ENCODE results near the gene DCAF10.
A peak's percentile ranks its signal among the peaks of the same experiment; 100 is the strongest.
"Not testable (repeated sequence)": the region's sequence is repeated elsewhere in the genome, so short reads cannot be mapped to it uniquely, and the experiment has no call there.

The DCAF10 gene

DNA sequence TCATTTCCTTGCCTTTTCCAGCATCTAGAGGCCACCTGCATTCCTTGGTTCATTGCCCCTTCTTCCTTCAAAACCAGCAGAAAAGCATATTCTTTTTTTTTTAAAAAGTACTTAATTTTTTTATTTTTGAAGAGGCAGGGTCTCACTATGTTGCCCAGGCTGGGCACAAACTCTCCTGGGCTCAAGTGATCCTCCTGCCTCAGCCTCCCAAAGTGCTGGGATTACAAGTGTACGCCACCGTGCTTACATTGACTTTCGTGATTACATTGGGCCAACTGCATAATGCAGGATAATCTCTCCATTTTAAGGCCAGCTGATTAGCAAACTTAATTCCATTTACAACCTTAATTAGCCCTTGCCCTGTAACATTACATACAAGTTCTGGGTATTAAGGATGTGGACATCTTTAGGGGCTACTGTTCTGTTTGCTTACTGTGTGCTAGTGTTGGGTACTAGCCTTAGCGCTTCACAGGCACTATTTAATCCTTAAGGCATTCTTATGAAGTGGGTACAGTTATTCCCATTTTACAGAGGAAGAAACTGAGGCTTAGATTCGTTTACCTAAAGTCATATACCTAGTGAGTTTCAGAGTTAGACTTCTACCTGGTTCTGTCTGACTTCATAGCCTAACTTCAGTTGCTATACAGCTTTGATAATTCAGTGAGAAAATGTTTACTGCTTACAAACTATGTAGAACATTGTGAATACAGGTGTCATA lies 69.6 kb downstream of the DCAF10 start:
- DNase-seq (ENCODE audit: low read depth) = no peak
- TF ChIP-seq, protein P1, sequence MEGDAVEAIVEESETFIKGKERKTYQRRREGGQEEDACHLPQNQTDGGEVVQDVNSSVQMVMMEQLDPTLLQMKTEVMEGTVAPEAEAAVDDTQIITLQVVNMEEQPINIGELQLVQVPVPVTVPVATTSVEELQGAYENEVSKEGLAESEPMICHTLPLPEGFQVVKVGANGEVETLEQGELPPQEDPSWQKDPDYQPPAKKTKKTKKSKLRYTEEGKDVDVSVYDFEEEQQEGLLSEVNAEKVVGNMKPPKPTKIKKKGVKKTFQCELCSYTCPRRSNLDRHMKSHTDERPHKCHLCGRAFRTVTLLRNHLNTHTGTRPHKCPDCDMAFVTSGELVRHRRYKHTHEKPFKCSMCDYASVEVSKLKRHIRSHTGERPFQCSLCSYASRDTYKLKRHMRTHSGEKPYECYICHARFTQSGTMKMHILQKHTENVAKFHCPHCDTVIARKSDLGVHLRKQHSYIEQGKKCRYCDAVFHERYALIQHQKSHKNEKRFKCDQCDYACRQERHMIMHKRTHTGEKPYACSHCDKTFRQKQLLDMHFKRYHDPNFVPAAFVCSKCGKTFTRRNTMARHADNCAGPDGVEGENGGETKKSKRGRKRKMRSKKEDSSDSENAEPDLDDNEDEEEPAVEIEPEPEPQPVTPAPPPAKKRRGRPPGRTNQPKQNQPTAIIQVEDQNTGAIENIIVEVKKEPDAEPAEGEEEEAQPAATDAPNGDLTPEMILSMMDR (conservative IDR thresholded peaks at IDR 0.05; ENCODE audit: low read length) = no peak
- no peak overlapping the region for H3K4me3 ChIP-seq (ENCODE audit: low read length)

DNA sequence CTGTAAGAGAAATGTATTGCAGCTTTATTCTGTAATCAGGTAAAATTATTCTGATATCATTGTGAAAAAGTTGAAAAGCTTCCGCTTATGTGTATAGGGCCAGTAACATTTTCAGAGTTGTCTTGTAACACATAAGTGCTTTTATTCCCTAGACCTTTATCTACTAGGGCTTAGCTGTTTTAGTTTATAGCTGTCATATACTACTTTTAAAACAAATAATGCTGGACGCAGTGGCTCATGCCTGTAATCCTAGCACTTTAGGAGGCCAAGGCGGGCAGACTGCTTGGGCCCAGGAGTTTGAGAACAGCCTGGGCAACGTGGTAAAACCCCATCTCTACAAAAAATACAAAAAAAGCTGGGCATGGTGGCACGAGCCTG lies 70.2 kb downstream of the DCAF10 start:
- H3K4me3 ChIP-seq (ENCODE audit: low read length) = no peak overlapping the region
- DNase-seq (ENCODE audit: low read depth) = no peak
- TF ChIP-seq, protein P1 (conservative IDR thresholded peaks at IDR 0.05; ENCODE audit: low read length) = no peak

DNA sequence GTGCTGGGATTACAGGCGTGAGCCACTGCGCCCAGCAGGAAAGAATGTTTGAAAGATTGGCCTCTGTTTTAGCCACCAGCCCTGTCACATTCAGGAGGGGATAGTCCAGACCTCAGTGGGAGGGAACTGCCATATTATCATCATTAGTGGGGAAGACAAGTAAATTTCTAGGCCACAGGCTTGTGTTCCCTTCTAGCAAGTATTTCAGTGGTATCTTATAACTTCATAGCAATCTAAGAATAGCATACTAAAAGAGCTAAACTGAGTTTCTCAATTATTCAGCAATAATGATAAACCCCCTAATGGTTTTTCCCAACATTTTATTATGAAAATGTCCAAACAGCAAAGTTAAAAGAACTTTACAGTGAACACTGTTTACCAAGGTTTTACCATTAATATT lies 73.4 kb downstream of the DCAF10 start:
- no peak overlapping the region for H3K4me3 ChIP-seq (ENCODE audit: low read length)
- TF ChIP-seq, protein P1 (conservative IDR thresholded peaks at IDR 0.05; ENCODE audit: low read length) = no peak
- no peak for DNase-seq (ENCODE audit: low read depth)

DNA sequence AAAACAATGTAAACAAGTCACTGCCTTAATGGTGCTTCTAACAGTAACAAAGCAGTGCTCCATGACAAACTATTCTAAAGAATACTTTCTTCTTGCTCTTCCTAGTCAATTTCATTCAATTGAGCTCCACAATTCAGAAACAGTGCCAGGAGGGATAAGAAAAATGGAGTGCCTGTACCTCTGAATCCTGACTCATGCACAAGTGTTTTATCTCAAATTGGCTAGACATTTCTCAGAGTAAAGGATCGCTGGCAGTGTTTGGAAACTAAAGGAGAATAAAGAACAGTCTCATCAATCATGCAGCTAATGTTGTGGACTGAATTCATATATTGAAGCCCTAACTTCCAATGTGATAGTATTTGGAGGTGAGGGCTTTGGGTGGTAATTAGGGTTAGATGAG lies 75.8 kb downstream of the DCAF10 start:
- no peak for DNase-seq (ENCODE audit: low read depth)
- no peak overlapping the region for H3K4me3 ChIP-seq (ENCODE audit: low read length)
- TF ChIP-seq, protein P1 (conservative IDR thresholded peaks at IDR 0.05; ENCODE audit: low read length) = no peak

DNA sequence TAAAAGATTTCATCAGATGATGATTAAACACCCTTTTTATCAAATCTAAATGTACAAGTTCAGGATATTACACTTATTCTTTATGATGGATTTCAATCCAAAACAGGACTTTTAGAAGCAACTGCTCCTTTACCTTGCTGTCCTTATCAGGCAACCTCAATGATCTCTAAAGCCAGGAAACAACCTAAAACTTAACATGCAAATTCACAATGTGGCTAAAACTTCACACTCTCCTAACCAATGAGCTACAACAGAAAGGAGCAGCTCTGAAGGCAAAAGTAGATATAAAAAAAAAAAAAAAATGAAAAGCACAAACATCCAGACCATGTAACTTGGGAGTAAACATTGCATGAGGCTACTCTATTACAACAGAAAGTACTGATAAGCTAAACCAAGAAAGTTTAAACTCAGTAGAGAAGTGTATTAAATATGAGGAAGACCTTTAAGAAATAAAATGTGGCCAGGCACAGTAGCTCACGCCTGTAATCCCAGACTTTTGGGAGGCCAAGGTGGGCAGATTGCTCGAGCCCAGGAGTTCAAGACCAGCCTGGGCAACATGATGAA lies 80.4 kb downstream of the DCAF10 start:
- TF ChIP-seq, protein P1 (conservative IDR thresholded peaks at IDR 0.05; ENCODE audit: low read length) = no peak
- H3K4me3 ChIP-seq (ENCODE audit: low read length) = no peak overlapping the region
- no peak for DNase-seq (ENCODE audit: low read depth)

GRCh38 chr9:37887977-37888583 lies 87.5 kb downstream of the DCAF10 start:
- not testable (repeated sequence) for H3K4me3 ChIP-seq (ENCODE audit: low read length)
- peak; percentile 56 for DNase-seq (ENCODE audit: low read depth)

DNA sequence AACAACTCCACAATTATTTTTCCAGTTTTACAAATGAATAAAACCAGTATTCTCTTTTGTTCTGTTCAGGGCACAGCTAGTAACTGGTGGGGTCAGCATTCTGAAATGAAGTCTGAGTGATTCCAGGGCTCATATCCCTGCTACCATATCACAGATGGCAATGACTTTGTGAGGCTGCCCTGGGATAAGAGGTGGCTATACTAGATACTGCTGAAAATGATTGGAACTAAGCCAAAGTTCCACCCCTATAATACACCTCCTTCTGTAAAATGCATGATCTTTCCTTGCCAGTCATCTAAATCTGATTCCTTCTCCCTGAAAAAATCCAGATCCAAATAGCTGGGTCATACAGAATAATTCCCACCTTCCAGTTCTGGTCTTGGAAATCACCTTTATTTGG lies 88.9 kb downstream of the DCAF10 start:
- DNase-seq (ENCODE audit: low read depth) = no peak
- TF ChIP-seq, protein P1 (conservative IDR thresholded peaks at IDR 0.05; ENCODE audit: low read length) = no peak
- no peak overlapping the region for H3K4me3 ChIP-seq (ENCODE audit: low read length)

DNA sequence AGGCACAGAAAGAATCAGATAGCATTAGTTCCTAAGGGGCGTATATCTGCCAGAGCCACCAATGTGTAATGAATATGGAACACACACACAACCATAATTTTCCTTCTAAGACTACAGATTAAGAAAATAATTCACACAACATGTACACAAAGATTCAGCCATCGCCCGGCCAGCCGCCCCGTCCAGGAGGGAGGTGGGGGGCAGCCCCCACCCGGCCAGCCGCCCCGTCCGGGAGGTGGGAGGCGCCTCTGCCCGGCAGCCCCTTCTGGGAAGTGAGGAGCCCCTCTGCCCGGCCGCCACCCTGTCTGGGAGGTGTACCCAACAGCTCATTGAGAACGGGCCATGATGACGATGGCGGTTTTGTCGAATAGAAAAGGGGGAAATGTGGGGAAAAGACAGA lies 90.4 kb downstream of the DCAF10 start:
- H3K4me3 ChIP-seq (ENCODE audit: low read length); DNase-seq (ENCODE audit: low read depth): not testable (repeated sequence)
